Gastrocnemius medialis (tissue), 4 donors: ENCODE measurements around the gene CAV1.

Experiments
- CTCF ChIP-seq, 5 experiments: fragments of 450-650 bp in 3 of 5; fragments of 200-600 bp in 2 of 5; sonication (generic) in 2 of 5; IDR thresholded peaks in 4 of 5; conservative IDR thresholded peaks in 1 of 5; 1 replicate in 4 of 5; 2 replicates in 1 of 5; pipeline ENCODE4 v1.5.1; 2016 to 2019; ENCODE audit warnings: antibody characterized with exemption in 5 of 5, mild to moderate bottlenecking in 3 of 5, moderate library complexity in 3 of 5
- POLR2A ChIP-seq, 2 donors: fragments of 450-650 bp; IDR thresholded peaks; one replicate each; pipeline ENCODE4 v1.6.1; 2017; ENCODE audit warnings: antibody characterized with exemption in 2 of 2, mild to moderate bottlenecking in 2 of 2, moderate library complexity in 2 of 2

- TF ChIP-seq CTCF (IDR thresholded peaks at IDR 0.05 in 4 of 5, conservative IDR thresholded peaks at IDR 0.05 in 1 of 5) (no peak), POLR2A (IDR thresholded peaks at IDR 0.05) (no peak)
These were observed 59.9 kb downstream of the CAV1 start for GRCh38 chr7:116584721-116585120.
